Esophagus squamous epithelium (tissue), 5 donors: Measurements from ENCODE around the gene NUP210. TPM values are rescaled to one million over a fixed set of nuclear protein-coding genes. Genes with fewer than 3 reads are reported as not detected.
"Not testable (repeated sequence)": the region's sequence is repeated elsewhere in the genome, so short reads cannot be mapped to it uniquely, and the experiment has no call there.

ENCODE experiments used
- DNase-seq: peaks from one replicate; lab custom pipeline; 2025; lab: John Stamatoyannopoulos, UW
- H3K27ac ChIP-seq, 4 donors: fragments of 200-600 bp; sonication (generic); one replicate each; pipeline ENCODE4 v1.5.1; 2016 to 2019; ENCODE audit warnings: mild to moderate bottlenecking in 1 of 4
- H3K27me3 ChIP-seq, 4 donors: fragments of 200-600 bp; sonication (generic); 1 replicate in 3 of 4; 2 replicates in 1 of 4; pipeline versions ENCODE4 v1.5.1 to v1.6.0; 2017 to 2021; ENCODE audit warnings: antibody characterized with exemption in 1 of 4
- H3K36me3 ChIP-seq, 3 donors: fragments of 200-600 bp; sonication (generic); one replicate each; pipeline ENCODE4 v1.5.1; 2016 to 2019
- H3K4me1 ChIP-seq, 3 donors: fragments of 200-600 bp; sonication (generic); one replicate each; pipeline ENCODE4 v1.5.1; 2017 to 2019
- H3K4me3 ChIP-seq, 4 donors: fragments of 200-600 bp; sonication (generic); 1 replicate in 3 of 4; 2 replicates in 1 of 4; pipeline ENCODE4 v1.5.1; 2016 to 2019; ENCODE audit warnings: mild to moderate bottlenecking in 2 of 4, moderate library complexity in 1 of 4
- H3K9me3 ChIP-seq, 3 donors: fragments of 200-600 bp; sonication (generic); one replicate each; pipeline ENCODE4 v1.5.1; 2016 to 2019
- CTCF ChIP-seq, 6 experiments: fragments of 450-650 bp in 4 of 6; fragments of 200-600 bp in 2 of 6; sonication (generic) in 2 of 6; IDR thresholded peaks; one replicate each; pipeline ENCODE4 v1.5.1; 2016 to 2019; ENCODE audit warnings: antibody characterized with exemption in 6 of 6, mild to moderate bottlenecking in 4 of 6, moderate library complexity in 4 of 6
- POLR2A ChIP-seq, 4 donors: fragments of 450-650 bp; IDR thresholded peaks; one replicate each; pipeline ENCODE4 v1.6.1; 2017; ENCODE audit warnings: antibody characterized with exemption in 4 of 4, mild to moderate bottlenecking in 4 of 4, moderate library complexity in 3 of 4
- WGBS, 2 donors: methylation state at CpG; one replicate each; pipeline ENCODE4 v1.1.5; 2018; 5-methylcytosine and 5-hydroxymethylcytosine counted together
- intact Hi-C: fragments of 100-400 bp; cut with DNase I; formaldehyde crosslinking; loops from one replicate; pipeline ENCODE4 v1.15.0; 2022
- total RNA-seq, 4 donors: library from RNA; depleted of rRNA; stranded (reverse); fragments of >200 nt; gene quantifications; one replicate each; pipeline ENCODE4 v1.1.0, GENCODE V29; 2016
- donor health status: DM: yes; HTN: yes; CAD: no.

The NUP210 gene
- total RNA-seq, 4 donors from 2014 or later: 7.2 to 14.5 (median 9.4) TPM

DNA sequence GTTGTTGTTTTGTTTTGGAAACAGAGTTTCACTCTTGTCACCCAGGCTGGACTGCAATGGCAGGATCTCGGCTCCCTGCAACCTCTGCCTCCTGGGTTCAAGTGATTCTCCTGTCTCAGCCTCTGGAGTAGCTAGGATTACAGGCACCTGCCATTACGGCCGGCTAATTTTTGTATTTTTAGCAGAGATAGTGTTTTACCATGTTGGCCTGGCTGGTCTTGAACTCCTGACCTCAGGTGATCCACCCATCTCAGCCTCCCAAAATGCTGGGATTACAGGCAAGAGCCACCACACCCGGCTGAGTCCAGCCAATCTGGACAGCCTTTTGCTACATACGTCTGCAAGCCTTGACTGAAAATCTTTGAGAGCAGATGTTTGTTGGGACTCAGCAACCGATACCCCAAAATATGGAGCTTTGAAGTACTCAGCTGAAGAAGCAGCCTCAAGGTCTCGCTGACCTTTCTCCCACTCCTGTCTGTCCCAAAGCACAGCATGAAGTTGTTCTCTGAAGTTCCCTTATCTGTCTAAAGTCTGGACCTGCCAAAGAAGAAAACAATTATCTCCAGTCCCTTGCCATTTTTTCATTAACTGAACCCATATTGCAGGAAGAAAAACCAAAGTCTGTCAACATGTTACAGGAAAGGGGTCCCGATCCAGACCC is 9.6 kb upstream of the NUP210 start:
- TF ChIP-seq CTCF (IDR thresholded peaks at IDR 0.05) (no peak), POLR2A (IDR thresholded peaks at IDR 0.05) (no peak)
- Histone ChIP-seq H3K9me3 (no peaks in the 10 kb centered on the region), H3K36me3 (no peaks in the 10 kb centered on the region), H3K4me1 (peaks cover 0 to 3% (median 0%) of the 10 kb centered on the region in 3 donors), H3K27me3 (no peaks in the 10 kb centered on the region), H3K4me3 (no peak overlapping the region), H3K27ac (no peak overlapping the region)
- no peak for DNase-seq
- intact Hi-C loops: no loop called here
- WGBS, 2 donors: 86 to 93% methylated on average over 6 to 8 of the region's 8 CpGs

- H3K27ac ChIP-seq, H3K4me3 ChIP-seq, H3K4me1 ChIP-seq, intact Hi-C loops, DNase-seq, H3K9me3 ChIP-seq, H3K36me3 ChIP-seq, H3K27me3 ChIP-seq: not testable (repeated sequence)
- 69 to 78% methylated on average over 4 of the region's 4 CpGs for WGBS, 2 donors
Observed at GRCh38 chr3:13428678-13429077, 8.6 kb upstream of the NUP210 start.

DNA sequence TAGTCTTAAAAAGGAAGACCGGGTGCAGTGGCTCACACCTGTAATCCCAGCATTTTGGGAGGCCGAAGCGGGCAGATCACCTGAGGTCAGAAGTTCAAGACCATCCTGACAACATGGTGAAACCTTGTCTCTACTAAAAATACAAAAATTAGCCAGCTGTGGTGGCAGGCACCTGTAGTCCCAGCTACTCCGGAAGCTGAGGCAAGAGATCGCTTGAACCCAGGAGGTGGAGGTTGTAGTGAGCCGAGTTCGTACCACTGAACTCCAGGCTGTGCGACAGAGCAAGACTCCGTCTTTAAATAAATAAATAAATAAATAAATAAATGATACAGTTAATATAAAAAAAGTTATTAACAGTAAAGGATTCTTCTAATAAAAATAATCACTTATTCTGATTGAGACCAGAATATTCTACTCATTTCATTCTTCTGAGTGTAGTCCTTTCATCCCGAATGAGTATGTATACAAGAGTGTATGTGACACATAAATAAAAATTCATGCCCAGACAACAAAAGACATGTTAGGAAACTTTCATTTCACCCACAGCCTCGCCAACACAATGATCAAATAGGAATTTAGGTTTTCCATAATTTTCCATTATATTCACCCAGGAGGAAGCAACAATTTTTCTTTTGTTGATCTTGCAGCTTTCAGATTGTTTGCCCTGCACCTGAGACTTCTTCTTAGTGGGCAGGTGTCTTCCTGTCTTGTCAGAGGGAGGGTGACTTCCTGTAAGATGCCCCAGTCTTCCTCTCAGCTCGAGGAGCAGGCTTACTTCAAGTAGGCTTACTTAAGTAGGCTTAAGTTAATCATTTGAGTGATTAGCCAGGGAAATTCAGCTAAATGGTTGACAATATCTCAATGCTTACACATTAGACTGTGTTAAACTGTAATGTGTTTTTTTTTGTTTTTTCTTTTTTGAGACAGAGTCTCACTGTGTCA is 7.8 kb upstream of the NUP210 start:
- H3K27me3 ChIP-seq: no peaks in the 10 kb centered on the region
- H3K36me3 ChIP-seq: no peaks in the 10 kb centered on the region
- TF ChIP-seq CTCF (IDR thresholded peaks at IDR 0.05) (no peak), POLR2A (IDR thresholded peaks at IDR 0.05) (no peak)
- intact Hi-C loops: no loop called here
- 58 to 73% methylated on average over 11 to 12 of the region's 12 CpGs for WGBS, 2 donors
- no peak for DNase-seq
- peaks cover 0 to 3% (median 0%) of the 10 kb centered on the region in 3 donors for H3K4me1 ChIP-seq
- no peaks in the 10 kb centered on the region for H3K9me3 ChIP-seq
- H3K27ac ChIP-seq: no peak overlapping the region
- H3K4me3 ChIP-seq: no peak overlapping the region

DNA sequence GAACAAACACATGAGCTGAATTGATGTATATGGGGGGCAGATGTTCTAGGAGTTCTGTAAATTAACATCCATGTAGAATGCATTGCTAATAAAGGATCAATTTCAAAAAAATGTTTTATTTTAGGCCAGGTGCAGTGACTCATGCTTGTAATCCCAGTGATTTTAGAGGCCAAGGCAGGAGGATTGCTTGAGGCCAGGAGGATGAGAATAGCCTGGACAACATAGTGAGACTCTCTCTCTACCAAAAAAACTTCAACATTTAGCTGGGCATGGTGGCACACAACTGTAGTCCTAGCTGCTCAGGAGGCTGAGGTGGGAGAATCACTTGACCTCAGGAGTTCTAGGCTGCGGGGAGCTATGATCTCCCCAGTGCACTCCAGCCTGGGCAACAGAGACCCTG is 6.5 kb upstream of the NUP210 start:
- TF ChIP-seq CTCF (IDR thresholded peaks at IDR 0.05) (no peak), POLR2A (IDR thresholded peaks at IDR 0.05) (no peak)
- no peaks in the 10 kb centered on the region for H3K27me3 ChIP-seq
- H3K4me3 ChIP-seq: no peak overlapping the region
- DNase-seq: no peak
- intact Hi-C loops: no loop called here
- no peak overlapping the region for H3K27ac ChIP-seq
- H3K9me3 ChIP-seq: no peaks in the 10 kb centered on the region
- H3K36me3 ChIP-seq: no peaks in the 10 kb centered on the region
- H3K4me1 ChIP-seq: peaks cover 0 to 3% (median 0%) of the 10 kb centered on the region in 3 donors
- WGBS, 2 donors: 73 to 100% methylated on average over 1 of the region's 1 CpG

DNA sequence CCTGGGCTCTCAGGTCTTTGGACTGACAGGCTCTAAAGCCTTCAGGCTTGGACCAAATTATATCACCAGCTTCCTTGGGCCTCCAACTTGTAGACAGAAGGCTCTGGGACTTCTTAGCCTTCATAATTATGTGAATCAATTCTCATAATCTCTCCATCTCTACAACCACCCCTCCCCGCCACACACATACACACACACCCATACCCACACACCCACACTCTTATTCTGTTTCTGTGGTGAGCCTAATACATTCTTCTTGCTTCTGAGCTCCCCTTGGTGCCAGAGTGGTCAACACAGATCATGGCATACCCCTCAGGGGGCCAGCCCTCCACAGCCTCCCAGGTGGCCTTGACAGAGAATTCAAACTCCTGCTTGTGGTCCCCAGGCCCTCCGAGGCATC is 5.6 kb upstream of the NUP210 start:
- TF ChIP-seq POLR2A (IDR thresholded peaks at IDR 0.05) (no peak), CTCF (IDR thresholded peaks at IDR 0.05) (no peak)
- 87 to 98% methylated on average over 2 of the region's 2 CpGs for WGBS, 2 donors
- no peaks in the 10 kb centered on the region for H3K9me3 ChIP-seq

More for the DNA sequence above, 5.6 kb upstream of the NUP210 start:
- intact Hi-C loops: no loop called here
- peaks cover 0 to 2% (median 0%) of the 10 kb centered on the region in 4 donors for H3K27me3 ChIP-seq
- H3K4me1 ChIP-seq: peaks cover 0 to 7% (median 3%) of the 10 kb centered on the region in 3 donors
- no peaks in the 10 kb centered on the region for H3K36me3 ChIP-seq
- H3K4me3 ChIP-seq: no peak overlapping the region
- no peak for DNase-seq
- H3K27ac ChIP-seq: no peak overlapping the region
